B cell (primary cell): ENCODE results near the gene TMEM53.
A peak's percentile ranks its signal among the peaks of the same experiment; 100 is the strongest.

Source experiments
- CTCF ChIP-seq: fragments of 200-600 bp; IDR thresholded peaks from one replicate; pipeline ENCODE4 v1.8.0; 2022; ENCODE audit warnings: antibody characterized with exemption, mild to moderate bottlenecking
- EZH2 ChIP-seq: IDR thresholded peaks from 2 replicates; pipeline ENCODE4 v1.6.1; 2012; ENCODE audit warnings: borderline replicate concordance, low read depth, mild to moderate bottlenecking, moderate library complexity, low read length; ENCODE audit not compliant: insufficient read depth, poor library complexity, severe bottlenecking

- TF ChIP-seq CTCF, result peak; percentile 68
- no peak for TF ChIP-seq EZH2
Measured at GRCh38 chr1:44653107-44653964, 20.9 kb downstream of the TMEM53 start.
